Fibroblast of pulmonary artery (primary cell): ENCODE measurements around the gene NDUFB7.
"Not testable (repeated sequence)": the region's sequence is repeated elsewhere in the genome, so short reads cannot be mapped to it uniquely, and the experiment has no call there.

Experiments
- DNase-seq: peaks from one replicate; pipeline ENCODE4 v3.0.0-alpha.2; 2010; ENCODE audit warnings: low read depth
- H3K4me3 ChIP-seq: replicated peaks from 2 replicates; pipeline ENCODE4 v1.5.1; 2011; ENCODE audit warnings: low read depth, mild to moderate bottlenecking, control low read depth, low read length, moderate library complexity
- TF ChIP-seq, protein P1 (sequence below): IDR thresholded peaks from 2 replicates; pipeline ENCODE4 v1.5.1; 2011; ENCODE audit warnings: mild to moderate bottlenecking, control low read depth, low read length, inconsistent platforms; ENCODE audit errors: missing control alignments

NDUFB7 gene

DNA sequence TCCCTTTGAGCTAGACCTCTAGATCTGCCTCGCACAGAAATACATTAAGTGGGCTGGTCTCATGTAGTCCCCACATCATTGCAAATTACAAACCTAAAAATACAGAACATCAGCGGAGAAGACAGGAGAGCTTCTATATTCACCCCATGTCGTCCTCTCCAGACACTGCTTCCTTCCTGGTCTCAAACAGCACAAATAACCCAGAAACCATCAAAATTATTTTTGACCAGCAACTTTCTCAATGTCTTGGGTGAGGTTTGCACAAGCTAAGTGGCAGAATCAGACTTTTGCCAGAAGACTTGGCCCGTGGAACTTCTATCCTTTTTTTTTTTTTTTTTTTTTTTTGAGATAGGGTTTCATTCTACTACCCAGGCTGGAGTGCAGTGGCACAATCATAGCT, 39.2 kb upstream of the NDUFB7 start:
- TF ChIP-seq, protein P1, sequence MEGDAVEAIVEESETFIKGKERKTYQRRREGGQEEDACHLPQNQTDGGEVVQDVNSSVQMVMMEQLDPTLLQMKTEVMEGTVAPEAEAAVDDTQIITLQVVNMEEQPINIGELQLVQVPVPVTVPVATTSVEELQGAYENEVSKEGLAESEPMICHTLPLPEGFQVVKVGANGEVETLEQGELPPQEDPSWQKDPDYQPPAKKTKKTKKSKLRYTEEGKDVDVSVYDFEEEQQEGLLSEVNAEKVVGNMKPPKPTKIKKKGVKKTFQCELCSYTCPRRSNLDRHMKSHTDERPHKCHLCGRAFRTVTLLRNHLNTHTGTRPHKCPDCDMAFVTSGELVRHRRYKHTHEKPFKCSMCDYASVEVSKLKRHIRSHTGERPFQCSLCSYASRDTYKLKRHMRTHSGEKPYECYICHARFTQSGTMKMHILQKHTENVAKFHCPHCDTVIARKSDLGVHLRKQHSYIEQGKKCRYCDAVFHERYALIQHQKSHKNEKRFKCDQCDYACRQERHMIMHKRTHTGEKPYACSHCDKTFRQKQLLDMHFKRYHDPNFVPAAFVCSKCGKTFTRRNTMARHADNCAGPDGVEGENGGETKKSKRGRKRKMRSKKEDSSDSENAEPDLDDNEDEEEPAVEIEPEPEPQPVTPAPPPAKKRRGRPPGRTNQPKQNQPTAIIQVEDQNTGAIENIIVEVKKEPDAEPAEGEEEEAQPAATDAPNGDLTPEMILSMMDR = no peak
- no peak for DNase-seq
- H3K4me3 ChIP-seq = no peak overlapping the region

DNA sequence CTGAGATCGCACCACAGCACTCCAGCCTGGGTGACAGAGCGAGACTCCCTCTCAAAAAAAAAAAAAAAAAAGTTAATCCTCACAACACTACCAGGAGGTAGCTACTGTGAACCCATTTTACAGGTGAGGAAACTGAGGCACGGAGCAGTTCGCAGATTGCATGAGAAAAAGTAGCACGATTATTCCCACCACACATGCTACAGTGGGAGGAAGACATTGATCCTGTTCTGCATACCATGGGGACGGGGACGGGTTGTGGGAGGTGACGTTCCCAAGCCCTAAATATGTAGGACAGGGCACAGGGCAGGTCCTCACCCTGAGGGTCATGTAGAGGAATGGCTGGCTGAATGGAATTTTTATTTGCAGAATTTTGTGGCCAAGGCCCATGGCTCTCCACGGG, 34.8 kb upstream of the NDUFB7 start:
- TF ChIP-seq, protein P1 = no peak
- no peak overlapping the region for H3K4me3 ChIP-seq
- DNase-seq = no peak

GRCh38 chr19:14603990-14604387, 32.1 kb upstream of the NDUFB7 start:
- no peak for DNase-seq
- TF ChIP-seq, protein P1 = no peak
- H3K4me3 ChIP-seq = no peak overlapping the region

DNA sequence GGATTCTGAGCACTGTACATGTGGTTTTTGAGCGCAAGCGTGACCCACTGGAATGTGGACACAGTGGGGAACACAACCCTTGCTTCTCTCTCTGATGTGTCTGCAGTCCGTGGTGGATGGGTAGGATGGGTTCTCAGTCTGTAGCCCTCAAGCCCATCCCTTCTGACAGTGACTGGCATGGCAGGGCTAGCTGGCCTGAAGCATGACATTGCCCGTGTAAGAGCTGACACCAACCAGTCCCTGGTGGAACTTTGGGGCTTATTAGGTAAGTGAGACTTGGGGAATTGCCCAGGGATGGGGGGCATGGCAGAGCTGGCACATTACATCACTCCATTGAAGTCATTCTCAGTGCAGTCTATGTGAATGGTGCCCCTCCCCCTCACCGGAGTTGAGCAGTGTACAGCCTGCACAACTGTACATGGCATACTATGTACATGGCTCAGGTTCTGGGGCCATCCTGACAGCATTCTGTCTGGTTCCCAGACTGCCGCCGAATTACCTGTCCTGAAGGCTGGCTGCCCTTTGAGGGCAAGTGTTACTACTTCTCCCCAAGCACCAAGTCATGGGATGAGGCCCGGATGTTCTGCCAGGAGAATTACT, 27.8 kb upstream of the NDUFB7 start:
- H3K4me3 ChIP-seq = no peak overlapping the region
- TF ChIP-seq, protein P1 = no peak
- no peak for DNase-seq

GRCh38 chr19:14595558-14595957, 23.7 kb upstream of the NDUFB7 start:
- no peak overlapping the region for H3K4me3 ChIP-seq
- DNase-seq = no peak
- TF ChIP-seq, protein P1 = no peak

DNA sequence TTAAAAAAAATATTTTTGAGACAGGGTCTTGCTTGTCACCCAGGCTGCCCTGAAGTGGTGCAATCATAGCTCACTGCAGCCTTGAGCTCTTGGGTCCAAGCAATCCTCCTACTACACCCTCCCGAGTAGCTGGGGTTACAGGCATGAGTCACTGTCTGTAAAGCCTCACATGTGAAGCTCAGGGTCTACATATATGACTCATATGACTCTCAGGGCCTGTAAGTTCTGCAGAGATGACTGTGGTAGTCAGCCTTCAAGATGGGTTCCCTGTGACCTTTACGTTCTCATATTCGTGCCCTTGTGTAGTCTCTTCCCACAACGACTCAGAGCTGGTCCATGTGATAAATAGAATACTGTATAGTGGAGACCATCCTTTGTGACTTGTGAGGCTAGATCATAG, 17.6 kb upstream of the NDUFB7 start:
- H3K4me3 ChIP-seq, DNase-seq: not testable (repeated sequence)

DNA sequence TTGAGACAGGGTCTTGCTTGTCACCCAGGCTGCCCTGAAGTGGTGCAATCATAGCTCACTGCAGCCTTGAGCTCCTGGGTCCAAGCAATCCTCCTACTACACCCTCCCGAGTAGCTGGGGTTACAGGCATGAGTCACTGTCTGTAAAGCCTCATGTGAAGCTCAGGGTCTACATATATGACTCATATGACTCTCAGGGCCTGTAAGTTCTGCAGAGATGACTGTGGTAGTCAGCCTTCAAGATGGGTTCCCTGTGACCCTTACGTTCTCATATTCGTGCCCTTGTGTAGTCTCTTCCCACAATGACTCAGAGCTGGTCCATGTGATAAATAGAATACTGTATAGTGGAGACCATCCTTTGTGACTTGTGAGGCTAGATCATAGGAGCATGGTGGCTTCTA, 13.3 kb upstream of the NDUFB7 start:
- peak; percentile 6 for DNase-seq
- not testable (repeated sequence) for H3K4me3 ChIP-seq

DNA sequence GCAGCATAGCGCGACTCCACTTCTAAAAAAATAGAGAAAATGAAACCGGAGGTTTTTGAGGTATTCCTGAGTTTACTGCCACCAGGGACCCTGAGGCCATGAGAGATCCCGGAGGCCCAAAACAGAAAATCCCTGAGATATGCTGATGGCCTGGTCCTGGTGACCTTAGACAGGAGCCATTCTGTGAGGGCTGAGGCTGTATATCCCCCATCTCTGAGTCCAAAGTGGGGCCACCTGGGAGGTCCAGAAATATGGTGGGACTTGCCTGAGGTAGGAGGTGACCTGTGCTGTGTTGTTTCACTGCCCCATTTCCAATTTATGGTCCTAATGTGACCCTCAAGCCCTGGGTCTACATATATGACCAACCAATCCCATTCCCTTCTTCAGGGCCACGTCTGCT, 12.5 kb upstream of the NDUFB7 start:
- not testable (repeated sequence) for H3K4me3 ChIP-seq, DNase-seq

- no peak within 1 kb of the TSS for H3K4me3 ChIP-seq
- DNase-seq = no peak
- TF ChIP-seq, protein P1 = no peak
Observed at GRCh38 chr19:14582894-14583340, 11.1 kb upstream of the NDUFB7 start, which contains the start of gene CLEC17A. TSS of gene CLEC17A (plus strand) at chr19:14583084. CDS start at chr19:14583161, 77 bp downstream.
